H9 (cell line): ENCODE data around the gene ERCC8. TPM values are rescaled to one million over a fixed set of nuclear protein-coding genes. Genes with fewer than 3 reads are reported as not detected.

Source experiments
- DNase-seq: peaks from one replicate; pipeline ENCODE4 v3.0.0-alpha.2; 2017
- H2AFZ ChIP-seq: one replicate; pipeline ENCODE4 v1.6.1; 2013; ENCODE audit warnings: mild to moderate bottlenecking, low read length, control low read depth, moderate library complexity
- H2AK5ac ChIP-seq: 2 replicates; pipeline ENCODE4 v1.6.1; 2013; ENCODE audit warnings: low read length, control low read depth, mixed read lengths; ENCODE audit not compliant: insufficient read length
- H2BK120ac ChIP-seq: one replicate; pipeline ENCODE4 v1.6.1; 2013; ENCODE audit warnings: low read depth, mild to moderate bottlenecking, low read length, control low read depth, inconsistent platforms; ENCODE audit not compliant: poor library complexity, severe bottlenecking
- H2BK12ac ChIP-seq: 2 replicates; pipeline ENCODE4 v1.6.1; 2013; ENCODE audit warnings: low read length, control low read depth, mixed read lengths, low read depth; ENCODE audit not compliant: insufficient read length
- H2BK15ac ChIP-seq: 2 replicates; pipeline ENCODE4 v1.6.1; 2013; ENCODE audit warnings: low read depth, low read length, control low read depth
- H2BK20ac ChIP-seq: one replicate; pipeline ENCODE4 v1.6.1; 2013; ENCODE audit warnings: low read depth, mild to moderate bottlenecking, low read length, control low read depth, inconsistent platforms; ENCODE audit not compliant: poor library complexity, severe bottlenecking
- H2BK5ac ChIP-seq: 2 replicates; pipeline ENCODE4 v1.6.1; 2013; ENCODE audit warnings: low read length, control low read depth, mixed read lengths; ENCODE audit not compliant: insufficient read length
- H3K14ac ChIP-seq: 2 replicates; pipeline ENCODE4 v1.6.1; 2013; ENCODE audit warnings: low read length, control low read depth; ENCODE audit not compliant: insufficient read depth
- H3K18ac ChIP-seq: 2 replicates; pipeline ENCODE4 v1.6.1; 2013; ENCODE audit warnings: low read depth, mild to moderate bottlenecking, mixed read lengths, low read length, control low read depth; ENCODE audit not compliant: insufficient read length
- H3K23ac ChIP-seq: 2 replicates; pipeline ENCODE4 v1.6.1; 2013; ENCODE audit warnings: low read length, control low read depth, mixed read lengths, low read depth; ENCODE audit not compliant: insufficient read length
- H3K23me2 ChIP-seq: 2 replicates; pipeline ENCODE4 v1.6.1; 2013; ENCODE audit warnings: low read depth, mild to moderate bottlenecking, mixed read lengths, low read length, control low read depth; ENCODE audit not compliant: insufficient read length, poor library complexity, severe bottlenecking
- H3K27ac ChIP-seq: 2 replicates; pipeline ENCODE4 v1.5.1; 2013; ENCODE audit warnings: low read length, control low read depth, mixed read lengths, low read depth; ENCODE audit not compliant: insufficient read length
- H3K27me3 ChIP-seq: 2 replicates; pipeline ENCODE4 v1.6.1; 2013; ENCODE audit warnings: low read length, control low read depth, inconsistent platforms; ENCODE audit not compliant: insufficient read depth
- H3K4ac ChIP-seq: 2 replicates; pipeline ENCODE4 v1.6.1; 2013; ENCODE audit warnings: low read depth, mild to moderate bottlenecking, control low read depth, inconsistent platforms, low read length, moderate library complexity
- H3K4me1 ChIP-seq: 2 replicates; pipeline ENCODE4 v1.6.1; 2013; ENCODE audit warnings: low read length, control low read depth, inconsistent platforms; ENCODE audit not compliant: insufficient read depth
- H3K4me2 ChIP-seq: 2 replicates; pipeline ENCODE4 v1.6.1; 2013; ENCODE audit warnings: low read length, control low read depth, mixed read lengths; ENCODE audit not compliant: insufficient read length, insufficient read depth
- H3K56ac ChIP-seq: 2 replicates; pipeline ENCODE4 v1.6.1; 2013; ENCODE audit warnings: low read depth, mild to moderate bottlenecking, mixed read lengths, low read length, control low read depth; ENCODE audit not compliant: insufficient read length
- H3K79me1 ChIP-seq: 2 replicates; pipeline ENCODE4 v1.6.1; 2013; ENCODE audit warnings: low read depth, mild to moderate bottlenecking, moderate library complexity, low read length, control low read depth, inconsistent platforms; ENCODE audit not compliant: insufficient read depth, poor library complexity, severe bottlenecking
- H3K79me2 ChIP-seq: 2 replicates; pipeline ENCODE4 v1.6.1; 2013; ENCODE audit warnings: low read length, control low read depth, inconsistent platforms; ENCODE audit not compliant: insufficient read depth
- H3K9ac ChIP-seq: 2 replicates; pipeline ENCODE4 v1.6.1; 2013; ENCODE audit warnings: low read length, control low read depth, mixed read lengths; ENCODE audit not compliant: insufficient read length; ENCODE audit errors: extremely low read depth
- H3K9me3 ChIP-seq: one replicate; pipeline ENCODE4 v1.6.1; 2013; ENCODE audit warnings: low read depth, low read length, inconsistent platforms; ENCODE audit not compliant: control insufficient read depth
- H3T11ph ChIP-seq: one replicate; pipeline ENCODE4 v1.6.1; 2013; ENCODE audit warnings: mild to moderate bottlenecking, low read length, control low read depth, inconsistent platforms
- H4K20me1 ChIP-seq: one replicate; pipeline ENCODE4 v1.6.1; 2013; ENCODE audit not compliant: control insufficient read depth, insufficient read length, insufficient read depth
- H4K5ac ChIP-seq: 2 replicates; pipeline ENCODE4 v1.6.1; 2013; ENCODE audit warnings: low read depth, mild to moderate bottlenecking, mixed read lengths, low read length, control low read depth; ENCODE audit not compliant: insufficient read length
- H4K8ac ChIP-seq: replicated peaks from 2 replicates; pipeline ENCODE4 v1.6.1; 2013; ENCODE audit warnings: low read length, control low read depth, mixed read lengths, low read depth; ENCODE audit not compliant: insufficient read length
- H4K91ac ChIP-seq: 2 replicates; pipeline ENCODE4 v1.6.1; 2013; ENCODE audit warnings: low read depth, mild to moderate bottlenecking, moderate library complexity, mixed read lengths, low read length, control low read depth; ENCODE audit not compliant: insufficient read length
- H3K27ac Mint-ChIP-seq, 3 experiments: 2 replicates in 2 of 3; 3 replicates in 1 of 3; pipeline ENCODE4 v1.8.0; 2020 to 2021; ENCODE audit warnings: mixed read lengths in 3 of 3, mild to moderate bottlenecking in 1 of 3, moderate library complexity in 1 of 3
- H3K27me3 Mint-ChIP-seq: 2 replicates; pipeline ENCODE4 v1.8.0; 2021; ENCODE audit warnings: low read depth, mild to moderate bottlenecking, moderate library complexity, mixed read lengths
- H3K36me3 Mint-ChIP-seq, 3 experiments: 2 replicates in 2 of 3; 3 replicates in 1 of 3; pipeline ENCODE4 v1.8.0; 2020 to 2021; ENCODE audit warnings: low read depth in 3 of 3, mixed read lengths in 3 of 3; ENCODE audit not compliant: insufficient read depth in 1 of 3
- H3K4me1 Mint-ChIP-seq, 2 experiments: 2 replicates each; pipeline ENCODE4 v1.8.0; 2020; ENCODE audit warnings: mixed read lengths in 2 of 2
- H3K4me3 Mint-ChIP-seq, 2 experiments: 2 replicates in 1 of 2; 3 replicates in 1 of 2; pipeline ENCODE4 v1.8.0; 2020 to 2021; ENCODE audit warnings: mild to moderate bottlenecking in 2 of 2, mixed read lengths in 2 of 2, moderate library complexity in 1 of 2
- H3K9me3 Mint-ChIP-seq, 2 experiments: 2 replicates in 1 of 2; 3 replicates in 1 of 2; pipeline ENCODE4 v1.8.0; 2020; ENCODE audit warnings: mild to moderate bottlenecking in 2 of 2, mixed read lengths in 2 of 2, moderate library complexity in 1 of 2
- CTCF ChIP-seq: fragments of 200-600 bp; sonication (generic); conservative IDR thresholded peaks from 3 replicates; pipeline ENCODE4 v1.8.0; 2021; ENCODE audit warnings: antibody characterized with exemption, mild to moderate bottlenecking
- WGBS: extraction: QIAGEN DNeasy Blood & Tissue Kit; methylation state at CpG from one replicate; pipeline ENCODE4 v1.1.7; 2013; ENCODE audit warnings: missing lambda C conversion rate, low lambda C conversion rate, mixed read lengths; ENCODE audit not compliant: insufficient read length; ENCODE audit errors: extremely low coverage; 5-methylcytosine and 5-hydroxymethylcytosine counted together
- total RNA-seq: library from RNA; stranded (reverse); gene quantifications from 2 replicates; pipeline ENCODE4 v1.2.1, GENCODE V29; 2021

ERCC8 gene
- total RNA-seq, 1 experiment from 2014 or later = 18.0 TPM

DNA sequence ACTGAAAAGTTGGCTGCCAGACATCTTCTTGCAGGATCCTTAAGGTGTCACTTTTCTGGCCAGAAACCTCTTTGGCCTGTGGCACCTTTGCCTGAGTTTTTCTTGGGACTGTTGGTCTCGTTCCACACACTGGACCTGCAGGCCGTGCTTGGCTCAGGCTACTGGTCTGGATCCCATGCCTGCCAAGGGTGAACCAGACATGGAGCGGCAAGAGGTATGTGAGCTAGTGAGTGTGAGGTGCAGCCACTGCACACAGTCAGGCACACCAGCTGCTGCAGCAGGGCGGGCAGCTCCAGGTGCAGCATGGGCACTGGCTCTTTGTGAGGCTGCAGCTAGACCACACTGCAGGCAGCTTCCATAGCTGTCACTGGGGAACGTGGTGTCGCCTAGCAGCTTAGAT, 48.0 kb upstream of the ERCC8 start:
- Histone ChIP-seq H4K20me1 (no peaks in the 10 kb centered on the region), H3K23ac (no peak overlapping the region), H2BK12ac (no peak overlapping the region), H3K4me2 (no peak overlapping the region), H3K27me3 (no peaks in the 10 kb centered on the region), H3K9me3 (no peaks in the 10 kb centered on the region), H3K27ac (no peak overlapping the region), H2BK120ac (no peak overlapping the region), H3K4me1 (no peaks in the 10 kb centered on the region), H3T11ph (no peak overlapping the region), H2BK20ac (no peak overlapping the region), H3K79me1 (no peaks in the 10 kb centered on the region), H3K79me2 (no peaks in the 10 kb centered on the region), H2AK5ac (no peak overlapping the region), H2BK15ac (no peak overlapping the region), H3K14ac (no peak overlapping the region), H2BK5ac (no peak overlapping the region), H2AFZ (no peak overlapping the region), H4K5ac (no peak overlapping the region), H3K23me2 (no peaks in the 10 kb centered on the region), H3K4ac (no peak overlapping the region), H4K91ac (no peak overlapping the region), H3K9ac (no peak overlapping the region), H4K8ac (no peak overlapping the region), H3K56ac (no peak overlapping the region), H3K18ac (no peak overlapping the region)
- no CpG with 5 or more reads among the region's 6 CpGs for WGBS
- H3K27ac Mint-ChIP-seq = no peak overlapping the region
- H3K27me3 Mint-ChIP-seq = no peaks in the 10 kb centered on the region
- TF ChIP-seq CTCF = no peak
- H3K36me3 Mint-ChIP-seq = peaks cover 9 to 25% (median 18%) of the 10 kb centered on the region in 3 experiments
- H3K4me3 Mint-ChIP-seq = no peak overlapping the region
- peaks cover 25 to 44% of the 10 kb centered on the region in 2 experiments for H3K9me3 Mint-ChIP-seq
- no peak for DNase-seq
- H3K4me1 Mint-ChIP-seq = no peaks in the 10 kb centered on the region
